SK-N-SH treated with all-trans-retinoic acid at 6 μM for 48 hours (cell line): ENCODE data around the gene PRR33.

ENCODE experiments used
- ATAC-seq: fragments of 200-7000 bp; cut with Tn5 transposase; 3 replicates; pipeline ENCODE4 v1.9.1; 2020; ENCODE audit warnings: mild to moderate bottlenecking, moderate library complexity
- ARNTL ChIP-seq: fragments of 450-650 bp; formaldehyde crosslinking; IDR thresholded peaks from 2 replicates; pipeline ENCODE4 v1.5.0; 2020; ENCODE audit warnings: low read depth, mild to moderate bottlenecking, moderate library complexity, borderline replicate concordance
- CREB5 ChIP-seq: fragments of 250-450 bp; sonication (Bioruptor Pico); IDR thresholded peaks from 2 replicates; pipeline ENCODE4 v1.5.1; 2020; ENCODE audit warnings: low read depth, mild to moderate bottlenecking, moderate library complexity
- CSDC2 ChIP-seq: fragments of 250-450 bp; sonication (Bioruptor Pico); IDR thresholded peaks from 2 replicates; pipeline ENCODE4 v1.5.0; 2020; ENCODE audit warnings: mild to moderate bottlenecking, moderate library complexity
- CSRNP3 ChIP-seq: fragments of 250-450 bp; sonication (Bioruptor Pico); IDR thresholded peaks from 2 replicates; pipeline ENCODE4 v1.5.1; 2021; ENCODE audit warnings: mild to moderate bottlenecking, moderate library complexity
- GLIS3 ChIP-seq: fragments of 250-450 bp; sonication (Bioruptor Pico); IDR thresholded peaks from 2 replicates; pipeline ENCODE4 v1.5.0; 2020; ENCODE audit warnings: mild to moderate bottlenecking, moderate library complexity
- OSR1 ChIP-seq: fragments of 250-450 bp; sonication (Bioruptor Pico); IDR thresholded peaks from 2 replicates; pipeline ENCODE4 v1.8.0; 2022; ENCODE audit warnings: moderate library complexity, mild to moderate bottlenecking, inconsistent platforms
- PATZ1 ChIP-seq: fragments of 250-450 bp; sonication (Bioruptor Pico); IDR thresholded peaks from 2 replicates; pipeline ENCODE4 v1.8.0; 2020; ENCODE audit warnings: mild to moderate bottlenecking, moderate library complexity, borderline replicate concordance
- POU6F1 ChIP-seq: fragments of 250-450 bp; sonication (Bioruptor Pico); IDR thresholded peaks from 2 replicates; pipeline ENCODE4 v1.8.0; 2021; ENCODE audit warnings: low read depth, mild to moderate bottlenecking, moderate library complexity, borderline replicate concordance
- PPARA ChIP-seq: fragments of 250-450 bp; sonication (Bioruptor Pico); IDR thresholded peaks from 2 replicates; pipeline ENCODE4 v1.5.0; 2020; ENCODE audit warnings: mild to moderate bottlenecking, borderline replicate concordance
- SNAI2 ChIP-seq: fragments of 250-450 bp; sonication (Bioruptor Pico); IDR thresholded peaks from 2 replicates; pipeline ENCODE4 v1.5.0; 2020; ENCODE audit warnings: mild to moderate bottlenecking, moderate library complexity
- TCF4 ChIP-seq: fragments of 250-450 bp; sonication (Bioruptor Pico); IDR thresholded peaks from 2 replicates; pipeline ENCODE4 v1.8.0; 2021; ENCODE audit warnings: mild to moderate bottlenecking, moderate library complexity, borderline replicate concordance
- TOX ChIP-seq: fragments of 250-450 bp; sonication (Bioruptor Pico); IDR thresholded peaks from 2 replicates; pipeline ENCODE4 v1.8.0; 2021; ENCODE audit warnings: mild to moderate bottlenecking, moderate library complexity, borderline replicate concordance
- TSHZ2 ChIP-seq: fragments of 250-450 bp; sonication (Bioruptor Pico); IDR thresholded peaks from 2 replicates; pipeline ENCODE4 v1.5.0; 2020; ENCODE audit warnings: mild to moderate bottlenecking, moderate library complexity
- ZC3H10 ChIP-seq: fragments of 250-450 bp; sonication (Bioruptor Pico); IDR thresholded peaks from 2 replicates; pipeline ENCODE4 v1.5.1; 2021; ENCODE audit warnings: mild to moderate bottlenecking, moderate library complexity
- ZNF8 ChIP-seq: fragments of 450-650 bp; formaldehyde crosslinking; IDR thresholded peaks from 2 replicates; pipeline ENCODE4 v1.5.0; 2020; ENCODE audit warnings: mild to moderate bottlenecking, moderate library complexity

Gene PRR33

GRCh38 chr11:1936072-1936780, 44.5 kb upstream of the PRR33 start:
- no peak for ATAC-seq
- no peak for TF ChIP-seq PPARA (CRISPR knock-in tag)
- TF ChIP-seq GLIS3 (CRISPR knock-in tag), result no peak
- TF ChIP-seq OSR1, result no peak
- TF ChIP-seq CSRNP3 (CRISPR knock-in tag), result no peak

- ATAC-seq, result no peak
- TF ChIP-seq PPARA (CRISPR knock-in tag), result no peak
Measured at GRCh38 chr11:1935156-1936071, 43.7 kb upstream of the PRR33 start.

- no peak for TF ChIP-seq OSR1
- TF ChIP-seq TCF4, result no peak
- no peak for TF ChIP-seq SNAI2 (CRISPR knock-in tag)
- TF ChIP-seq PATZ1 (CRISPR knock-in tag), result no peak
- no peak for TF ChIP-seq TOX (CRISPR knock-in tag)
- no peak for TF ChIP-seq CREB5 (CRISPR knock-in tag)
- no peak for TF ChIP-seq ZNF8 (CRISPR knock-in tag)
- TF ChIP-seq ARNTL (CRISPR knock-in tag), result no peak
- TF ChIP-seq POU6F1 (CRISPR knock-in tag), result no peak
- no peak for TF ChIP-seq CSDC2 (CRISPR knock-in tag)
- ATAC-seq, result no peak
Measured at GRCh38 chr11:1934335-1935155, 42.9 kb upstream of the PRR33 start.

GRCh38 chr11:1933416-1934334, 42.0 kb upstream of the PRR33 start:
- no peak for ATAC-seq
- TF ChIP-seq CSDC2 (CRISPR knock-in tag) (no peak), GLIS3 (CRISPR knock-in tag) (no peak), CSRNP3 (CRISPR knock-in tag) (no peak), TSHZ2 (no peak), POU6F1 (CRISPR knock-in tag) (no peak), SNAI2 (CRISPR knock-in tag) (no peak), CREB5 (CRISPR knock-in tag) (no peak), ZC3H10 (CRISPR knock-in tag) (no peak)
